SK-N-SH treated with all-trans-retinoic acid at 6 μM for 48 hours (cell line): ENCODE results near the gene SAXO1.

Experiments used
- ARNTL ChIP-seq: fragments of 450-650 bp; formaldehyde crosslinking; IDR thresholded peaks from 2 replicates; pipeline ENCODE4 v1.5.0; 2020; ENCODE audit warnings: low read depth, mild to moderate bottlenecking, moderate library complexity, borderline replicate concordance
- CREB5 ChIP-seq: fragments of 250-450 bp; sonication (Bioruptor Pico); IDR thresholded peaks from 2 replicates; pipeline ENCODE4 v1.5.1; 2020; ENCODE audit warnings: low read depth, mild to moderate bottlenecking, moderate library complexity
- GLIS3 ChIP-seq: fragments of 250-450 bp; sonication (Bioruptor Pico); IDR thresholded peaks from 2 replicates; pipeline ENCODE4 v1.5.0; 2020; ENCODE audit warnings: mild to moderate bottlenecking, moderate library complexity
- PATZ1 ChIP-seq: fragments of 250-450 bp; sonication (Bioruptor Pico); IDR thresholded peaks from 2 replicates; pipeline ENCODE4 v1.8.0; 2020; ENCODE audit warnings: mild to moderate bottlenecking, moderate library complexity, borderline replicate concordance
- SNAI2 ChIP-seq: fragments of 250-450 bp; sonication (Bioruptor Pico); IDR thresholded peaks from 2 replicates; pipeline ENCODE4 v1.5.0; 2020; ENCODE audit warnings: mild to moderate bottlenecking, moderate library complexity
- TCF4 ChIP-seq: fragments of 250-450 bp; sonication (Bioruptor Pico); IDR thresholded peaks from 2 replicates; pipeline ENCODE4 v1.8.0; 2021; ENCODE audit warnings: mild to moderate bottlenecking, moderate library complexity, borderline replicate concordance
- TOX ChIP-seq: fragments of 250-450 bp; sonication (Bioruptor Pico); IDR thresholded peaks from 2 replicates; pipeline ENCODE4 v1.8.0; 2021; ENCODE audit warnings: mild to moderate bottlenecking, moderate library complexity, borderline replicate concordance
- ZC3H10 ChIP-seq: fragments of 250-450 bp; sonication (Bioruptor Pico); IDR thresholded peaks from 2 replicates; pipeline ENCODE4 v1.5.1; 2021; ENCODE audit warnings: mild to moderate bottlenecking, moderate library complexity
- ZFP30 ChIP-seq: fragments of 450-650 bp; formaldehyde crosslinking; IDR thresholded peaks from 2 replicates; pipeline ENCODE4 v1.5.0; 2022; ENCODE audit warnings: mild to moderate bottlenecking, moderate library complexity

- TF ChIP-seq ARNTL (CRISPR knock-in tag) (no peak), TOX (CRISPR knock-in tag) (no peak), GLIS3 (CRISPR knock-in tag) (no peak), SNAI2 (CRISPR knock-in tag) (no peak), PATZ1 (CRISPR knock-in tag) (no peak), TCF4 (no peak), CREB5 (CRISPR knock-in tag) (no peak), ZFP30 (no peak), ZC3H10 (CRISPR knock-in tag) (no peak)
These were observed 17.1 kb upstream of the SAXO1 start for GRCh38 chr9:19049917-19050636.
